Thoracic aorta (tissue), 2 donors: ENCODE results near the gene WWTR1. TPM values are rescaled to one million over a fixed set of nuclear protein-coding genes. Genes with fewer than 3 reads are reported as not detected.

Experiments
- ATAC-seq: fragments of 150-250 bp; one replicate; pipeline ENCODE4 v1.8.0; 2017; ENCODE audit warnings: low read depth; ENCODE audit not compliant: insufficient number of reproducible peaks, low FRiP score
- DNase-seq: peaks from one replicate; pipeline ENCODE4 v3.0.0-alpha.2; 2020; ENCODE audit warnings: low spot score
- H3K27ac ChIP-seq, 2 donors: fragments of 200-600 bp; sonication (generic); 1 replicate in 1 of 2; 2 replicates in 1 of 2; pipeline ENCODE4 v1.5.1; 2016; ENCODE audit warnings: mild to moderate bottlenecking in 2 of 2, moderate library complexity in 2 of 2
- H3K27me3 ChIP-seq: fragments of 200-600 bp; sonication (generic); replicated peaks from 2 replicates; pipeline ENCODE4 v1.6.0; 2016; ENCODE audit warnings: mild to moderate bottlenecking; ENCODE audit not compliant: insufficient read depth
- H3K36me3 ChIP-seq: fragments of 200-600 bp; sonication (generic); one replicate; pipeline ENCODE4 v1.5.1; 2016
- H3K4me1 ChIP-seq, 2 donors: fragments of 200-600 bp; sonication (generic); 1 replicate in 1 of 2; 2 replicates in 1 of 2; pipeline versions ENCODE4 v1.5.1 to v1.6.0; 2016; ENCODE audit warnings: low read depth in 2 of 2, mild to moderate bottlenecking in 1 of 2; ENCODE audit not compliant: control insufficient read depth in 1 of 2
- H3K4me3 ChIP-seq: fragments of 200-600 bp; sonication (generic); 2 replicates; pipeline ENCODE4 v1.5.1; 2016; ENCODE audit warnings: mild to moderate bottlenecking
- H3K9me3 ChIP-seq: fragments of 200-600 bp; sonication (generic); 2 replicates; pipeline ENCODE4 v1.5.1; 2016
- CTCF ChIP-seq: fragments of 200-600 bp; sonication (generic); IDR thresholded peaks from one replicate; pipeline ENCODE4 v1.5.1; 2019; ENCODE audit warnings: antibody characterized with exemption
- total RNA-seq, 2 donors: library from RNA; depleted of rRNA; stranded (reverse); fragments of >200 nt; gene quantifications; one replicate each; pipeline versions ENCODE4 v1.1.0 to v1.2.3, GENCODE V29; 2016

The WWTR1 gene
- total RNA-seq, 2 donors from 2014 or later: 135 to 243 TPM

- peak overlapping the region in 1 of 2 donors; percentile 9 for H3K27ac ChIP-seq
- TF ChIP-seq CTCF: no peak
- peaks cover 3% of the 10 kb centered on the region for H3K36me3 ChIP-seq
- ATAC-seq (no peak), DNase-seq (no peak)
- no peaks in the 10 kb centered on the region for H3K27me3 ChIP-seq
- H3K4me1 ChIP-seq: peaks cover 40 to 89% of the 10 kb centered on the region in 2 donors
- H3K9me3 ChIP-seq: no peaks in the 10 kb centered on the region
- H3K4me3 ChIP-seq: no peak overlapping the region
These were observed 25.6 kb downstream of the WWTR1 start for GRCh38 chr3:149632225-149632624.

DNA sequence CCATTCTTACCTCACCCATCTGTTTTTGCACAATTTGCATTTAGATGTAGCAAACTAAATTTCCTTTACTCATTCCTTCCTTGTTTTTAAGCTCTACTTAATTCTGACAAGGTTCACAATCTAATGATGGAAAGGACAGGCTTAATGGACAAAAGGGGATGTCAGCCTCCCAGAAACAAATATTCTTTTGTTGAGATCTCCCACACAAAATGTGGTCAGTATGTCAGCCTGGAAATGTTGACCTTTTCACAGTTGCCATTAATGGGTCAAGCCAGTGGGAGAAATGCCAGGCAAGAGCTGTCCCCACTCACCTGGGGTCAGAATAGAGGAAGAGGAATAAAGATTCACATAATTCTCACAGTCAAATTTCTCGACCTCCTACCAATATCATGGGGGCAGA lies 27.0 kb downstream of the WWTR1 start:
- ATAC-seq (no peak), DNase-seq (no peak)
- Histone ChIP-seq H3K4me3 (no peak overlapping the region), H3K36me3 (peaks cover 3% of the 10 kb centered on the region), H3K4me1 (peaks cover 43 to 93% of the 10 kb centered on the region in 2 donors), H3K9me3 (no peaks in the 10 kb centered on the region), H3K27ac (peak overlapping the region in 1 of 2 donors; percentile 33), H3K27me3 (no peaks in the 10 kb centered on the region)
- TF ChIP-seq CTCF: no peak

DNA sequence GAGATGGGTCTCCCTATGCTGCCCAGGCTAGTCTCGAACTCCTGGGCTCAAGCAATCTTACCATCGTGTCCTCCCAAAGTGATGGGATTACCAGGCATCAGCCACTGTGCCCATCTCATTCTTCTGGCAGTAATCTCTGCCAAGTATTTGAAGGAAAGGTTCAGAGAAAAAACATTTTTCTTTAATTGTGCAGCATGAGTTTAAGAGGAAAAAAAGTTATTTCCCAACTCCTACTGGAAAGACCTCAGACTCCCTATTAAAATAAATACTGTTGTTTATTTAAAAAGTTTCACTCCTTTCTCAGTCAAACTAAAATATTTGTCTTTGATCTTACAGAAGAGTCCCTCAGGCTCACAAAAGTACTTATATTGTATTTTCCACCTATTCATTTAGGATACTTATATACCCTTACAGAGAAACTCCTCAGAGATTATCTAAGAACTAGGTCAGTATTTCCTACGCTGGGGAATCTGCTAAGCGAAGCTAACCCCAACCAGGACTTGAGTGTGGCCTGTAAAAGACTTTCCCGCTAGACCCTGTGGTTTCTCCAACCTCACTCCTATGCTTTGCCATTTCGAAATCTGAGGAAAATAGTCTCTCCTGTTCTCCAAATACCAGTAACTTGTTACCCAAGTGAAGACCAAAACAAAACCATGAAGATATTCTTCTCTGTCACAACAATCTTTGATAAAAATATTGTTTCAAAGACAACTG lies 28.7 kb downstream of the WWTR1 start:
- peaks cover 3% of the 10 kb centered on the region for H3K36me3 ChIP-seq
- no peaks in the 10 kb centered on the region for H3K9me3 ChIP-seq
- H3K4me1 ChIP-seq: peaks cover 40 to 91% of the 10 kb centered on the region in 2 donors
- ATAC-seq (no peak), DNase-seq (no peak)
- H3K27me3 ChIP-seq: no peaks in the 10 kb centered on the region
- H3K27ac ChIP-seq: peak overlapping the region; percentile 15 to 44
- H3K4me3 ChIP-seq: no peak overlapping the region
- TF ChIP-seq CTCF: no peak

DNA sequence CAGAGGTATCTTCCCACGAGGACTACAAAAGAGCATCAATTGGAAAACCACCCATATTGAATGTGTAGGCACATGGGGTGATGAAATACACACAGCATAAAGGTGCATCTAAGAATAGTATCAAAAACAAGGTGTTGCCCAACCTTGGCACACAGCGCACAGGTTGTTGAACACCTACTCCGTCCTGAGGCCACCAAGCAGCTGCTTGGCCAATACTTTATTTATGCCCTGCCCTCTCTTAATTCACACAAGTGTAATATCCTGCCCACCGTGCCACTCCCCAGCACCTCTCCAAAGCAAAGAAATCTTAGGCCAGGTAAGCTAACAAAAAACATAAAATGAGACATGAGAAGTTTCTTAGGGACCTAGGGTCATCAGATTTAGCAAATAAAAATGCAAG lies 31.2 kb downstream of the WWTR1 start:
- Histone ChIP-seq H3K27ac (no peak overlapping the region), H3K4me1 (peaks cover 33 to 92% of the 10 kb centered on the region in 2 donors), H3K27me3 (no peaks in the 10 kb centered on the region), H3K4me3 (no peak overlapping the region), H3K36me3 (no peaks in the 10 kb centered on the region), H3K9me3 (no peaks in the 10 kb centered on the region)
- ATAC-seq (no peak), DNase-seq (no peak)
- TF ChIP-seq CTCF: no peak

DNA sequence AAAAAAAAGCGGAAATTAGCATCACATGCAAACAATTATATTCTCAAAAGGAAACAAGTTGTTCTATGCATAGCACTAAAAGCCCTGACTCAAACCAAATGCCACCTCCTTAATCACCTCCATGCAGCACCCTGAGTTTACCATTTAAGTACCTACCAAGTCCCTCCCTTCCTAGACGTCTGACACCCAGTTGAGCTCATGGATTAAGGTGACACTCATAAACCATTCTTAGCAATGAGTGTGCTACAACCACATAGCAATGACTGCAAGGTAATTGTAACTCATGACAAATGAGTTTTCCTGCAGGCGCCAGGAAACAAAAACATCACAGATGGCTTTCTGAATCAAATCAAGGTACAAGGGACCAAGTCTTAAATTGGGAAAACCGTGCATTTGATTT lies 32.0 kb downstream of the WWTR1 start:
- H3K27me3 ChIP-seq: no peaks in the 10 kb centered on the region
- DNase-seq (no peak), ATAC-seq (no peak)
- no peak for TF ChIP-seq CTCF
- H3K9me3 ChIP-seq: no peaks in the 10 kb centered on the region
- peaks cover 36 to 92% of the 10 kb centered on the region in 2 donors for H3K4me1 ChIP-seq
- H3K36me3 ChIP-seq: no peaks in the 10 kb centered on the region
- no peak overlapping the region for H3K4me3 ChIP-seq
- peak overlapping the region in 1 of 2 donors; percentile 5 for H3K27ac ChIP-seq
